NCI-H1694 treated with DMSO at 0.1 percent for 48 hours (cell line): ENCODE measurements around the gene TMPRSS4.

Experiments used
- DNase-seq: peaks from one replicate; lab custom pipeline; 2025; lab: John Stamatoyannopoulos, UW

TMPRSS4 gene

GRCh38 chr11:118080296-118080695 lies 3.4 kb downstream of the TMPRSS4 start:
- no peak for DNase-seq

- no peak for DNase-seq
Measured at GRCh38 chr11:118081241-118081958, 4.5 kb downstream of the TMPRSS4 start.

GRCh38 chr11:118082880-118083552 lies 6.1 kb downstream of the TMPRSS4 start:
- DNase-seq, result no peak

GRCh38 chr11:118084247-118084646 lies 7.4 kb downstream of the TMPRSS4 start:
- no peak for DNase-seq

- DNase-seq, result no peak
Measured at GRCh38 chr11:118084656-118085055, 7.8 kb downstream of the TMPRSS4 start.

GRCh38 chr11:118086913-118087768 lies 10.3 kb downstream of the TMPRSS4 start, which contains the start of gene SMIM35:
Gene SMIM35 (minus strand): TSS chr11:118086963. CDS start chr11:118086757, 206 bp downstream.
- DNase-seq, result no peak

GRCh38 chr11:118087931-118088330 lies 11.1 kb downstream of the TMPRSS4 start:
- no peak for DNase-seq

- no peak for DNase-seq
Measured at GRCh38 chr11:118088531-118088930, 11.7 kb downstream of the TMPRSS4 start.

- DNase-seq, result no peak
Measured at GRCh38 chr11:118090545-118091162, 13.8 kb downstream of the TMPRSS4 start.

- no peak for DNase-seq
Measured at GRCh38 chr11:118091690-118092089, 14.8 kb downstream of the TMPRSS4 start.

- no peak for DNase-seq
Measured at GRCh38 chr11:118092907-118093571, 16.2 kb downstream of the TMPRSS4 start.

GRCh38 chr11:118095493-118095892 lies 18.6 kb downstream of the TMPRSS4 start:
- DNase-seq, result no peak

GRCh38 chr11:118095967-118096367 lies 19.1 kb downstream of the TMPRSS4 start:
- DNase-seq, result no peak

- peak; percentile 24 for DNase-seq
Measured at GRCh38 chr11:118098996-118099837, 22.3 kb downstream of the TMPRSS4 start.

- DNase-seq, result no peak
Measured at GRCh38 chr11:118099838-118100556, 23.1 kb downstream of the TMPRSS4 start.

GRCh38 chr11:118100691-118101232 lies 23.9 kb downstream of the TMPRSS4 start:
- DNase-seq, result no peak

- DNase-seq, result no peak
Measured at GRCh38 chr11:118102721-118103261, 25.9 kb downstream of the TMPRSS4 start.

- no peak for DNase-seq
Measured at GRCh38 chr11:118104491-118104890, 27.6 kb downstream of the TMPRSS4 start.

- no peak for DNase-seq
Measured at GRCh38 chr11:118105657-118106305, 28.9 kb downstream of the TMPRSS4 start.
